ENCODE measurements around the gene DOC2B.
"Not testable (repeated sequence)": the region's sequence is repeated elsewhere in the genome, so short reads cannot be mapped to it uniquely, and the experiment has no call there.

Gene DOC2B

DNA sequence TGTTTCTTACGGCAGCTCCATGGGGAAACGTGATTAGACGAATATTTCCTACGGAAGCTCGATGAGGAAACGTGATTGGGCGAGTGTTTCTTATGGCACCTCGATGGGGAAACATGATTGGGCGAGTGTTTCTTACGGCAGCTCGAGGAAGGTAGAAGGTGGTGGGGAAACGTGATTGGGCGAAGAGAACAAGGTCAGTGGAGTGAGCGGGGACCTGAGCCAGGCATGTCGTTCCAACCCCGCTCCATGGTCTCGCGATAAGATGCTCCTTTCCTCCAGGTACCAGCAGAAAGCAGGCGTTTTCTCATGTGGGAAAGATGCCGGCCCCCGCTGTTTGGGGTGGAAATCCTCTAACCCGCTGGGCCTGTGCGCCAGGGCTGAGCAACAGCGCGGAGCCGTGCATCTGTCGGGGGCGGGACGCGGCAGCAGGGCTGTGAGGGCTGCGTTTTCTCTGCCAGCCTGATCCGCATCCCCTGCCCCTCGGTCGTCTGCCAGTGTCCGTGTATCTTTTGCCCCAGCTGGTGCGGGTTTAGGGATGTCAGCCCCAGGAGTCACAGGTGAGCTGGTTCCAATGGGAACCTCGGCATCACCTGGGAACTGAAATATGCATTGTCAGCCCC is 25.6 kb upstream of the DOC2B start:
- Histone ChIP-seq H3K79me2 (ENCODE audit: control insufficient read depth, insufficient read depth, low read length) (no peaks in the 10 kb centered on the region), H3K4me1 (ENCODE audit: control insufficient read depth, low read depth, low read length) (no peaks in the 10 kb centered on the region), H2BK15ac (replicated peaks; ENCODE audit: low read depth) (no peak overlapping the region)

DNA sequence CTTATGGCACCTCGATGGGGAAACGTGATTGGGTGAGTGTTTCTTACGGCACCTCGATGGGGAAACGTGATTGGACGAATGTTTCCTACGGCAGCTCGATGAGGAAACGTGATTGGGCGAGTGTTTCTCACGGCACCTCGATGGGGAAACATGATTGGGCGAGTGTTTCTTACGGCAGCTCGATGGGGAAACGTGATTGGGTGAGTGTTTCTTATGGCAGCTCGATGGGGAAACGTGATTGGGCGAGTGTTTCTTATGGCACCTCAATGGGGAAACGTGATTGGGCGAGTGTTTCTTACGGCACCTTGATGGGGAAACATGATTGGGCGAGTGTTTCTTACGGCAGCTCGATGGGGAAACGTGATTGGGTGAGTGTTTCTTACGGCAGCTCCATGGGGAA is 25.0 kb upstream of the DOC2B start:
- not testable (repeated sequence) for H3K4ac ChIP-seq (ENCODE audit: low read depth, low read length); H2AK5ac ChIP-seq (ENCODE audit: low read length); H4K5ac ChIP-seq (ENCODE audit: low read length); DNase-seq; H3K4me3 ChIP-seq (ENCODE audit: low read length); H3K56ac ChIP-seq (ENCODE audit: low read length); H3K4me2 ChIP-seq (ENCODE audit: low read length); H3K4me1 ChIP-seq (ENCODE audit: control insufficient read depth, low read depth, low read length); H3K79me1 ChIP-seq (ENCODE audit: low read length); H3K79me2 ChIP-seq (ENCODE audit: control insufficient read depth, insufficient read depth, low read length); H3K23ac ChIP-seq (ENCODE audit: low read length); H4K8ac ChIP-seq (ENCODE audit: low read depth, low read length); H2BK5ac ChIP-seq (ENCODE audit: low read length); H3K9ac ChIP-seq (ENCODE audit: low read length); H2BK15ac ChIP-seq (replicated peaks; ENCODE audit: low read depth); H3K27me3 ChIP-seq (ENCODE audit: insufficient read depth, low read length, poor library complexity); H2BK120ac ChIP-seq (ENCODE audit: low read depth, low read length); H3K27ac ChIP-seq (ENCODE audit: low read depth, low read length); H3K18ac ChIP-seq (ENCODE audit: low read length); H3K36me3 ChIP-seq (ENCODE audit: control insufficient read depth, insufficient read depth, low read length)
- no CpG with 5 or more reads among the region's 27 CpGs for WGBS (ENCODE audit: extremely low coverage, insufficient coverage, low lambda C conversion rate)

More for the DNA sequence above, 25.6 kb upstream of the DOC2B start:
- no peak for DNase-seq
- WGBS (ENCODE audit: extremely low coverage, insufficient coverage, low lambda C conversion rate), result 100% methylated on average over 2 of the region's 37 CpGs
- H2BK120ac ChIP-seq (ENCODE audit: low read depth, low read length), result no peak overlapping the region
- no peaks in the 10 kb centered on the region for H3K79me1 ChIP-seq (ENCODE audit: low read length)
- H2AK5ac ChIP-seq (ENCODE audit: low read length), result no peak overlapping the region
- H4K5ac ChIP-seq (ENCODE audit: low read length), result no peak overlapping the region
- no peak overlapping the region for H2BK5ac ChIP-seq (ENCODE audit: low read length)
- H3K36me3 ChIP-seq (ENCODE audit: control insufficient read depth, insufficient read depth, low read length), result no peaks in the 10 kb centered on the region
- no peak overlapping the region for H3K23ac ChIP-seq (ENCODE audit: low read length)
- no peaks in the 10 kb centered on the region for H3K27me3 ChIP-seq (ENCODE audit: insufficient read depth, low read length, poor library complexity)
- no peak overlapping the region for H3K18ac ChIP-seq (ENCODE audit: low read length)
- H3K4me2 ChIP-seq (ENCODE audit: low read length), result no peak overlapping the region
- H3K56ac ChIP-seq (ENCODE audit: low read length), result peak overlapping the region; percentile 7
- H3K27ac ChIP-seq (ENCODE audit: low read depth, low read length), result no peak overlapping the region
- H3K4ac ChIP-seq (ENCODE audit: low read depth, low read length), result no peak overlapping the region
- H3K9ac ChIP-seq (ENCODE audit: low read length), result no peak overlapping the region
- no peak overlapping the region for H3K4me3 ChIP-seq (ENCODE audit: low read length)
- no peak overlapping the region for H4K8ac ChIP-seq (ENCODE audit: low read depth, low read length)

GRCh38 chr17:205817-206216 is 24.4 kb upstream of the DOC2B start:
- no peaks in the 10 kb centered on the region for H3K79me1 ChIP-seq (ENCODE audit: low read length)

GRCh38 chr17:205148-205669 is 23.8 kb upstream of the DOC2B start:
- Histone ChIP-seq H3K36me3 (ENCODE audit: control insufficient read depth, insufficient read depth, low read length) (no peaks in the 10 kb centered on the region), H4K8ac (ENCODE audit: low read depth, low read length) (no peak overlapping the region), H2BK5ac (ENCODE audit: low read length) (no peak overlapping the region), H3K4me3 (ENCODE audit: low read length) (no peak overlapping the region), H3K4ac (ENCODE audit: low read depth, low read length) (no peak overlapping the region), H3K56ac (ENCODE audit: low read length) (no peak overlapping the region), H3K79me1 (ENCODE audit: low read length) (no peaks in the 10 kb centered on the region), H2AK5ac (ENCODE audit: low read length) (no peak overlapping the region), H3K4me2 (ENCODE audit: low read length) (no peak overlapping the region), H3K9ac (ENCODE audit: low read length) (no peak overlapping the region), H3K4me1 (ENCODE audit: control insufficient read depth, low read depth, low read length) (no peaks in the 10 kb centered on the region), H2BK15ac (replicated peaks; ENCODE audit: low read depth) (no peak overlapping the region), H3K18ac (ENCODE audit: low read length) (no peak overlapping the region), H3K27ac (ENCODE audit: low read depth, low read length) (no peak overlapping the region), H3K79me2 (ENCODE audit: control insufficient read depth, insufficient read depth, low read length) (no peaks in the 10 kb centered on the region), H3K23ac (ENCODE audit: low read length) (no peak overlapping the region), H4K5ac (ENCODE audit: low read length) (no peak overlapping the region), H3K27me3 (ENCODE audit: insufficient read depth, low read length, poor library complexity) (no peaks in the 10 kb centered on the region), H2BK120ac (ENCODE audit: low read depth, low read length) (no peak overlapping the region)
- WGBS (ENCODE audit: extremely low coverage, insufficient coverage, low lambda C conversion rate), result no CpG with 5 or more reads among the region's 10 CpGs
- no peak for DNase-seq

More at GRCh38 chr17:205817-206216, 24.4 kb upstream of the DOC2B start:
- no peak overlapping the region for H3K4ac ChIP-seq (ENCODE audit: low read depth, low read length)
- H3K9ac ChIP-seq (ENCODE audit: low read length), result no peak overlapping the region
- no peak for DNase-seq
- no peak overlapping the region for H3K4me3 ChIP-seq (ENCODE audit: low read length)
- WGBS (ENCODE audit: extremely low coverage, insufficient coverage, low lambda C conversion rate), result no CpG with 5 or more reads among the region's 6 CpGs
- no peaks in the 10 kb centered on the region for H3K79me2 ChIP-seq (ENCODE audit: control insufficient read depth, insufficient read depth, low read length)
- no peak overlapping the region for H2AK5ac ChIP-seq (ENCODE audit: low read length)
- no peaks in the 10 kb centered on the region for H3K4me1 ChIP-seq (ENCODE audit: control insufficient read depth, low read depth, low read length)
- no peak overlapping the region for H3K4me2 ChIP-seq (ENCODE audit: low read length)
- no peak overlapping the region for H3K18ac ChIP-seq (ENCODE audit: low read length)
- H3K23ac ChIP-seq (ENCODE audit: low read length), result no peak overlapping the region
- H2BK5ac ChIP-seq (ENCODE audit: low read length), result no peak overlapping the region
- H3K36me3 ChIP-seq (ENCODE audit: control insufficient read depth, insufficient read depth, low read length), result no peaks in the 10 kb centered on the region
- H3K27ac ChIP-seq (ENCODE audit: low read depth, low read length), result no peak overlapping the region
- no peak overlapping the region for H3K56ac ChIP-seq (ENCODE audit: low read length)
- no peak overlapping the region for H2BK120ac ChIP-seq (ENCODE audit: low read depth, low read length)
- H4K5ac ChIP-seq (ENCODE audit: low read length), result no peak overlapping the region
- H3K27me3 ChIP-seq (ENCODE audit: insufficient read depth, low read length, poor library complexity), result no peaks in the 10 kb centered on the region
- no peak overlapping the region for H2BK15ac ChIP-seq (replicated peaks; ENCODE audit: low read depth)
- no peak overlapping the region for H4K8ac ChIP-seq (ENCODE audit: low read depth, low read length)

- no peaks in the 10 kb centered on the region for H3K79me1 ChIP-seq (ENCODE audit: low read length)
- H3K4me1 ChIP-seq (ENCODE audit: control insufficient read depth, low read depth, low read length), result no peaks in the 10 kb centered on the region
- WGBS (ENCODE audit: extremely low coverage, insufficient coverage, low lambda C conversion rate), result no CpG with 5 or more reads among the region's 11 CpGs
- H2BK15ac ChIP-seq (replicated peaks; ENCODE audit: low read depth), result no peak overlapping the region
- no peak overlapping the region for H3K23ac ChIP-seq (ENCODE audit: low read length)
- H3K27me3 ChIP-seq (ENCODE audit: insufficient read depth, low read length, poor library complexity), result no peaks in the 10 kb centered on the region
- H3K36me3 ChIP-seq (ENCODE audit: control insufficient read depth, insufficient read depth, low read length), result no peaks in the 10 kb centered on the region
- no peak overlapping the region for H3K4me3 ChIP-seq (ENCODE audit: low read length)
- no peak for DNase-seq
- H4K8ac ChIP-seq (ENCODE audit: low read depth, low read length), result no peak overlapping the region
- H2BK120ac ChIP-seq (ENCODE audit: low read depth, low read length), result no peak overlapping the region
- H3K4me2 ChIP-seq (ENCODE audit: low read length), result no peak overlapping the region
- H2AK5ac ChIP-seq (ENCODE audit: low read length), result no peak overlapping the region
- no peak overlapping the region for H3K4ac ChIP-seq (ENCODE audit: low read depth, low read length)
- no peak overlapping the region for H3K9ac ChIP-seq (ENCODE audit: low read length)
- no peak overlapping the region for H2BK5ac ChIP-seq (ENCODE audit: low read length)
- H3K18ac ChIP-seq (ENCODE audit: low read length), result no peak overlapping the region
- no peak overlapping the region for H3K27ac ChIP-seq (ENCODE audit: low read depth, low read length)
- H3K56ac ChIP-seq (ENCODE audit: low read length), result no peak overlapping the region
- no peak overlapping the region for H4K5ac ChIP-seq (ENCODE audit: low read length)
- no peaks in the 10 kb centered on the region for H3K79me2 ChIP-seq (ENCODE audit: control insufficient read depth, insufficient read depth, low read length)
These were observed 23.1 kb upstream of the DOC2B start for GRCh38 chr17:204427-205147.

Measured in mesendoderm (in vitro differentiated cells).